Thoracic aorta (tissue), 2 donors: Measurements from ENCODE around the gene TPK1. TPM values are rescaled to one million over a fixed set of nuclear protein-coding genes. Genes with fewer than 3 reads are reported as not detected.

Experiments
- ATAC-seq: fragments of 150-250 bp; one replicate; pipeline ENCODE4 v1.8.0; 2017; ENCODE audit warnings: low read depth; ENCODE audit not compliant: insufficient number of reproducible peaks, low FRiP score
- DNase-seq: peaks from one replicate; pipeline ENCODE4 v3.0.0-alpha.2; 2020; ENCODE audit warnings: low spot score
- H3K27ac ChIP-seq, 2 donors: fragments of 200-600 bp; sonication (generic); 1 replicate in 1 of 2; 2 replicates in 1 of 2; pipeline ENCODE4 v1.5.1; 2016; ENCODE audit warnings: mild to moderate bottlenecking in 2 of 2, moderate library complexity in 2 of 2
- H3K27me3 ChIP-seq: fragments of 200-600 bp; sonication (generic); replicated peaks from 2 replicates; pipeline ENCODE4 v1.6.0; 2016; ENCODE audit warnings: mild to moderate bottlenecking; ENCODE audit not compliant: insufficient read depth
- H3K36me3 ChIP-seq: fragments of 200-600 bp; sonication (generic); one replicate; pipeline ENCODE4 v1.5.1; 2016
- H3K4me1 ChIP-seq, 2 donors: fragments of 200-600 bp; sonication (generic); 1 replicate in 1 of 2; 2 replicates in 1 of 2; pipeline versions ENCODE4 v1.5.1 to v1.6.0; 2016; ENCODE audit warnings: low read depth in 2 of 2, mild to moderate bottlenecking in 1 of 2; ENCODE audit not compliant: control insufficient read depth in 1 of 2
- H3K4me3 ChIP-seq: fragments of 200-600 bp; sonication (generic); 2 replicates; pipeline ENCODE4 v1.5.1; 2016; ENCODE audit warnings: mild to moderate bottlenecking
- H3K9me3 ChIP-seq: fragments of 200-600 bp; sonication (generic); 2 replicates; pipeline ENCODE4 v1.5.1; 2016
- total RNA-seq, 2 donors: library from RNA; depleted of rRNA; stranded (reverse); fragments of >200 nt; gene quantifications; one replicate each; pipeline versions ENCODE4 v1.1.0 to v1.2.3, GENCODE V29; 2016
- TF ChIP-seq, protein P1 (sequence below): fragments of 200-600 bp; sonication (generic); IDR thresholded peaks from one replicate; pipeline ENCODE4 v1.5.1; 2019; ENCODE audit warnings: antibody characterized with exemption

TPK1 gene
- total RNA-seq, 2 donors from 2014 or later: 13.3 to 21.2 TPM

GRCh38 chr7:144628176-144628575 lies 207.7 kb downstream of the TPK1 start:
- no peak for DNase-seq
- H3K27ac ChIP-seq: no peak overlapping the region
- ATAC-seq: no peak
- no peaks in the 10 kb centered on the region for H3K36me3 ChIP-seq
- H3K4me1 ChIP-seq: no peaks in the 10 kb centered on the region
- no peaks in the 10 kb centered on the region for H3K27me3 ChIP-seq
- H3K4me3 ChIP-seq: no peak overlapping the region
- no peaks in the 10 kb centered on the region for H3K9me3 ChIP-seq
- TF ChIP-seq, protein P1, sequence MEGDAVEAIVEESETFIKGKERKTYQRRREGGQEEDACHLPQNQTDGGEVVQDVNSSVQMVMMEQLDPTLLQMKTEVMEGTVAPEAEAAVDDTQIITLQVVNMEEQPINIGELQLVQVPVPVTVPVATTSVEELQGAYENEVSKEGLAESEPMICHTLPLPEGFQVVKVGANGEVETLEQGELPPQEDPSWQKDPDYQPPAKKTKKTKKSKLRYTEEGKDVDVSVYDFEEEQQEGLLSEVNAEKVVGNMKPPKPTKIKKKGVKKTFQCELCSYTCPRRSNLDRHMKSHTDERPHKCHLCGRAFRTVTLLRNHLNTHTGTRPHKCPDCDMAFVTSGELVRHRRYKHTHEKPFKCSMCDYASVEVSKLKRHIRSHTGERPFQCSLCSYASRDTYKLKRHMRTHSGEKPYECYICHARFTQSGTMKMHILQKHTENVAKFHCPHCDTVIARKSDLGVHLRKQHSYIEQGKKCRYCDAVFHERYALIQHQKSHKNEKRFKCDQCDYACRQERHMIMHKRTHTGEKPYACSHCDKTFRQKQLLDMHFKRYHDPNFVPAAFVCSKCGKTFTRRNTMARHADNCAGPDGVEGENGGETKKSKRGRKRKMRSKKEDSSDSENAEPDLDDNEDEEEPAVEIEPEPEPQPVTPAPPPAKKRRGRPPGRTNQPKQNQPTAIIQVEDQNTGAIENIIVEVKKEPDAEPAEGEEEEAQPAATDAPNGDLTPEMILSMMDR: no peak

- DNase-seq: no peak
- ATAC-seq: no peak
- no peaks in the 10 kb centered on the region for H3K9me3 ChIP-seq
Observed at GRCh38 chr7:144622745-144623144, 213.1 kb downstream of the TPK1 start.

GRCh38 chr7:144606261-144606660 lies 229.6 kb downstream of the TPK1 start:
- Histone ChIP-seq H3K27ac (no peak overlapping the region), H3K27me3 (no peaks in the 10 kb centered on the region), H3K9me3 (no peaks in the 10 kb centered on the region), H3K4me1 (no peaks in the 10 kb centered on the region), H3K36me3 (no peaks in the 10 kb centered on the region), H3K4me3 (no peak overlapping the region)
- TF ChIP-seq, protein P1: no peak
- DNase-seq (no peak), ATAC-seq (no peak)

More at GRCh38 chr7:144622745-144623144, 213.1 kb downstream of the TPK1 start:
- no peaks in the 10 kb centered on the region for H3K4me1 ChIP-seq
- H3K27me3 ChIP-seq: no peaks in the 10 kb centered on the region
- H3K4me3 ChIP-seq: no peak overlapping the region
- TF ChIP-seq, protein P1: no peak
- no peaks in the 10 kb centered on the region for H3K36me3 ChIP-seq
- H3K27ac ChIP-seq: no peak overlapping the region

GRCh38 chr7:144596953-144597352 lies 238.9 kb downstream of the TPK1 start:
- TF ChIP-seq, protein P1: no peak
- no peak overlapping the region for H3K4me3 ChIP-seq
- no peak overlapping the region for H3K27ac ChIP-seq
- H3K4me1 ChIP-seq: no peaks in the 10 kb centered on the region
- H3K36me3 ChIP-seq: no peaks in the 10 kb centered on the region
- peaks cover 13% of the 10 kb centered on the region for H3K9me3 ChIP-seq
- ATAC-seq (no peak), DNase-seq (no peak)
- H3K27me3 ChIP-seq: no peaks in the 10 kb centered on the region

DNA sequence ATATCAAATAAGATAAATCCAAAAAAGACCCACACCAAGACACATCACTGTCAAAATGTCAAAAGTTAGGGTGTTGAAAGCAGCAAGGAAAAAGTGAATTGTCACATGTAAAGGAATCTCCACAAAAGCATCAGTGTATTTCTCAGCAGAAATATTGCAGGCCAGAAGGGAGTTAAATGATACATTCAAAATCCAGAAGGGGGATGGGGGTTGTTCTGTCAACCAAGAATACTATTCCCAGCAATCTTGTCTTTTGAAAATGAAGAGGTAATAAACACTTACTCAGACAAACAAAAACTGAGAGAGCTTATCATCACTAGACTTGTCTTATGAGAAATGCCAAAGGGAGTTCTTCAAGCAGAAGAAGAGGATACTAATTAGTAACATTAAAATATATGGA lies 241.3 kb downstream of the TPK1 start:
- ATAC-seq: no peak
- H3K27me3 ChIP-seq: no peaks in the 10 kb centered on the region
- H3K27ac ChIP-seq: no peak overlapping the region
- DNase-seq: no peak
- H3K36me3 ChIP-seq: no peaks in the 10 kb centered on the region
- H3K9me3 ChIP-seq: peaks cover 13% of the 10 kb centered on the region
- H3K4me1 ChIP-seq: peaks cover 0 to 1% of the 10 kb centered on the region in 2 donors
- H3K4me3 ChIP-seq: no peak overlapping the region
- TF ChIP-seq, protein P1: no peak
